K562 (cell line): ENCODE measurements around the gene TP53RK. TPM values are rescaled to one million over a fixed set of nuclear protein-coding genes. Genes with fewer than 3 reads are reported as not detected.

Experiments
- AFF4 ChIP-seq: sonication (generic); formaldehyde crosslinking; IDR thresholded peaks from 2 replicates; pipeline ENCODE4 v1.8.0; 2023; ENCODE audit warnings: mild to moderate bottlenecking, missing genetic modification reagents
- BRD9 ChIP-seq: fragments of 450-650 bp; IDR thresholded peaks from 2 replicates; pipeline ENCODE4 v1.6.1; 2018; ENCODE audit warnings: low read depth; ENCODE audit not compliant: partially characterized antibody
- CBX1 ChIP-seq: sonication (generic); IDR thresholded peaks from 2 replicates; pipeline ENCODE4 v1.6.1; 2016; ENCODE audit warnings: antibody characterized with exemption, low read depth, mild to moderate bottlenecking
- CEBPB ChIP-seq: fragments of 450-650 bp; IDR thresholded peaks from 2 replicates; pipeline ENCODE4 v1.6.1; 2016; ENCODE audit warnings: missing genetic modification characterization, missing compliant biosample characterization
- GABPA ChIP-seq: fragments of 200-800 bp; sonication (Bioruptor generic); conservative IDR thresholded peaks from 2 replicates; pipeline ENCODE4 v1.6.1; 2016; ENCODE audit warnings: low read depth, missing genetic modification characterization, missing compliant biosample characterization
- GTF2E2 ChIP-seq: fragments of 200-800 bp; sonication (Bioruptor generic); IDR thresholded peaks from 2 replicates; pipeline ENCODE4 v1.6.1; 2016; ENCODE audit warnings: missing genetic modification characterization, missing compliant biosample characterization
- MTA2 ChIP-seq: fragments of 450-650 bp; IDR thresholded peaks from 2 replicates; pipeline ENCODE4 v1.6.1; 2016; ENCODE audit warnings: low read depth
- POLR2A ChIP-seq: fragments of 450-650 bp; conservative IDR thresholded peaks from 2 replicates; pipeline ENCODE4 v1.6.1; 2016
- RERE ChIP-seq: sonication (generic); formaldehyde crosslinking; IDR thresholded peaks from 2 replicates; pipeline ENCODE4 v1.8.0; 2023; ENCODE audit warnings: missing genetic modification reagents, mild to moderate bottlenecking, borderline replicate concordance
- U2AF2 ChIP-seq: fragments of 200-400 bp; formaldehyde crosslinking; optimal IDR thresholded peaks from 2 replicates; pipeline ENCODE3; 2017; ENCODE audit warnings: low read depth, mild to moderate bottlenecking, low read length
- ZBTB1 ChIP-seq: sonication (generic); formaldehyde crosslinking; IDR thresholded peaks from 2 replicates; pipeline ENCODE4 v1.8.1; 2023; ENCODE audit warnings: missing genetic modification reagents, low read depth, mild to moderate bottlenecking, borderline replicate concordance
- ZFP1 ChIP-seq: fragments of 450-650 bp; formaldehyde crosslinking; IDR thresholded peaks from 2 replicates; pipeline ENCODE4 v1.4.0; 2020; ENCODE audit warnings: mild to moderate bottlenecking, mixed read lengths
- ZNF175 ChIP-seq: fragments of 200-800 bp; sonication (Bioruptor generic); IDR thresholded peaks from 2 replicates; pipeline ENCODE4 v1.6.1; 2016; ENCODE audit warnings: low read depth, mild to moderate bottlenecking, missing genetic modification characterization, missing compliant biosample characterization
- ZNF212 ChIP-seq: fragments of 450-650 bp; formaldehyde crosslinking; IDR thresholded peaks from 2 replicates; pipeline ENCODE4 v1.4.0; 2020; ENCODE audit warnings: mild to moderate bottlenecking
- ZNF24 ChIP-seq: fragments of 450-650 bp; IDR thresholded peaks from 2 replicates; pipeline ENCODE4 v1.6.1; 2016
- ZNF280B ChIP-seq: fragments of 250-450 bp; sonication (Bioruptor Pico); IDR thresholded peaks from 2 replicates; pipeline ENCODE4 v1.5.1; 2021; ENCODE audit warnings: mild to moderate bottlenecking
- ZNF324 ChIP-seq: fragments of 250-450 bp; sonication (Bioruptor Pico); IDR thresholded peaks from 2 replicates; pipeline ENCODE4 v1.4.0; 2020; ENCODE audit warnings: mild to moderate bottlenecking
- ZNF551 ChIP-seq: fragments of 250-450 bp; sonication (Bioruptor Pico); IDR thresholded peaks from 2 replicates; pipeline ENCODE4 v1.5.0; 2021; ENCODE audit warnings: mild to moderate bottlenecking, moderate library complexity
- polyA plus RNA-seq, 8 experiments: library from polyadenylated mRNA; depleted of rRNA in 4 of 8; stranded (reverse) in 5 of 8; unstranded in 3 of 8; fragments of >200 nt; fragmentation: Nextera tagmentation in 2 of 8; fragmentation: Illumina TruSeq in 1 of 8; extraction: Ambion mirVana in 2 of 8; extraction: Trizol in 1 of 8; gene quantifications; 2 replicates each; pipeline versions ENCODE4 v1.2.1 to v1.2.3, GENCODE V29; 2011 to 2014; ENCODE audit warnings: inconsistent platforms in 1 of 8, missing spikeins in 1 of 8
- total RNA-seq, 7 experiments: library from RNA; depleted of rRNA in 6 of 7; stranded (reverse); fragments of >200 nt in 6 of 7; fragmentation: Illumina TruSeq in 2 of 7; extraction: Trizol in 2 of 7; gene quantifications; 2 replicates each; pipeline versions ENCODE4 v1.2.1 to v1.2.3, GENCODE V29; 2011 to 2021; ENCODE audit warnings: low replicate concordance in 1 of 7

The TP53RK gene
- total and polyA plus RNA-seq, 9 of the 15 experiments (the other 6 are each of a cell fraction or from before 2014, with no cell fraction given): 2.9 to 43.5 (median 17.2) TPM

GRCh38 chr20:46688151-46689081 is 828 bp downstream of the TP53RK start (continued):
- no peak for TF ChIP-seq ZNF324 (CRISPR knock-in tag)
- 0 out of 2 replicates have a peak, but pooled peaks have one; percentile 69 for TF ChIP-seq GTF2E2 (tag)
- no peak for TF ChIP-seq ZBTB1 (CRISPR knock-in tag)
- 0 out of 2 replicates have a peak, but pooled peaks have one; percentile 1 for TF ChIP-seq AFF4
- TF ChIP-seq RERE (CRISPR knock-in tag): no peak
- TF ChIP-seq CEBPB (tag): peak; percentile 68
- no peak for TF ChIP-seq BRD9
- TF ChIP-seq ZNF280B: no peak
- TF ChIP-seq ZNF212 (CRISPR knock-in tag): no peak
- no peak for TF ChIP-seq GABPA (tag)
- TF ChIP-seq ZNF551 (CRISPR knock-in tag): no peak
- TF ChIP-seq U2AF2: no peak
- no peak for TF ChIP-seq ZNF175 (CRISPR knock-in tag)
- peak; percentile 70; the same call in 1 of the 2 replicates for TF ChIP-seq CBX1
- no peak for TF ChIP-seq POLR2A
- TF ChIP-seq ZFP1 (CRISPR knock-in tag): no peak
- no peak for TF ChIP-seq MTA2
- TF ChIP-seq ZNF24: peak; percentile 25; the same call in 1 of the 2 replicates
